Mammary epithelial cell (primary cell): ENCODE measurements around the gene NLGN1.

Source experiments
- CTCF ChIP-seq, 2 donors: IDR thresholded peaks in 1 of 2; conservative IDR thresholded peaks in 1 of 2; 2 replicates each; pipeline ENCODE4 v1.5.1; 2011 to 2012; ENCODE audit warnings: inconsistent platforms in 2 of 2, low read length in 2 of 2, mild to moderate bottlenecking in 2 of 2, control low read depth in 1 of 2, low read depth in 1 of 2; ENCODE audit not compliant: insufficient read depth in 1 of 2; ENCODE audit errors: extremely low read depth in 1 of 2
- EZH2 ChIP-seq: IDR thresholded peaks from 2 replicates; pipeline ENCODE4 v1.6.1; 2012; ENCODE audit warnings: low read length, inconsistent platforms, borderline replicate concordance

GRCh38 chr3:174159604-174160003, 762.1 kb downstream of the NLGN1 start:
- no peak for TF ChIP-seq EZH2
- TF ChIP-seq CTCF (conservative IDR thresholded peaks at IDR 0.05 in 1 of 2, IDR thresholded peaks at IDR 0.05 in 1 of 2; ENCODE audit: extremely low read depth in 1 of 2, insufficient read depth in 1 of 2, low read depth in 1 of 2, low read length in 2 of 2): no peak
